Peyer's patch (tissue), 4 donors: ENCODE data around the gene ABCA7. TPM values are rescaled to one million over a fixed set of nuclear protein-coding genes. Genes with fewer than 3 reads are reported as not detected.
A peak's percentile ranks its signal among the peaks of the same experiment; 100 is the strongest.

ENCODE experiments used
- DNase-seq, 3 donors: peaks; one replicate each; pipeline ENCODE4 v3.0.0-alpha.2; 2017 to 2019
- H3K27ac ChIP-seq, 4 donors: fragments of 200-600 bp; sonication (generic); one replicate each; pipeline ENCODE4 v1.5.1; 2016 to 2019
- H3K27me3 ChIP-seq, 2 donors: fragments of 200-600 bp; sonication (generic); one replicate each; pipeline ENCODE4 v1.5.1; 2019
- H3K36me3 ChIP-seq, 3 donors: fragments of 200-600 bp; sonication (generic); one replicate each; pipeline ENCODE4 v1.5.1; 2016 to 2019
- H3K4me1 ChIP-seq, 4 donors: fragments of 200-600 bp; sonication (generic); one replicate each; pipeline ENCODE4 v1.5.1; 2016 to 2019
- H3K4me3 ChIP-seq, 4 donors: fragments of 200-600 bp; sonication (generic); 1 replicate in 3 of 4; 2 replicates in 1 of 4; pipeline ENCODE4 v1.5.1; 2016 to 2019; ENCODE audit warnings: mild to moderate bottlenecking in 1 of 4
- H3K9me3 ChIP-seq, 4 donors: fragments of 200-600 bp; sonication (generic); one replicate each; pipeline ENCODE4 v1.5.1; 2016 to 2019; ENCODE audit warnings: mild to moderate bottlenecking in 1 of 4
- POLR2A ChIP-seq, 2 donors: fragments of 450-650 bp; IDR thresholded peaks; one replicate each; pipeline ENCODE4 v1.5.1; 2017; ENCODE audit warnings: antibody characterized with exemption in 2 of 2, mild to moderate bottlenecking in 2 of 2, moderate library complexity in 2 of 2
- total RNA-seq, 4 donors: library from RNA; depleted of rRNA; stranded (reverse); fragments of >200 nt; gene quantifications; one replicate each; pipeline ENCODE4 v1.1.0, GENCODE V29; 2016
- TF ChIP-seq, protein P1 (sequence below), 6 experiments: fragments of 450-650 bp in 4 of 6; fragments of 200-600 bp in 2 of 6; sonication (generic) in 1 of 6; IDR thresholded peaks; one replicate each; pipeline ENCODE4 v1.5.1; 2017 to 2019; ENCODE audit warnings: antibody characterized with exemption in 6 of 6, mild to moderate bottlenecking in 3 of 6, moderate library complexity in 1 of 6

ABCA7 gene
- total RNA-seq, 4 donors from 2014 or later, result 30.1 to 162 (median 72.1) TPM

DNA sequence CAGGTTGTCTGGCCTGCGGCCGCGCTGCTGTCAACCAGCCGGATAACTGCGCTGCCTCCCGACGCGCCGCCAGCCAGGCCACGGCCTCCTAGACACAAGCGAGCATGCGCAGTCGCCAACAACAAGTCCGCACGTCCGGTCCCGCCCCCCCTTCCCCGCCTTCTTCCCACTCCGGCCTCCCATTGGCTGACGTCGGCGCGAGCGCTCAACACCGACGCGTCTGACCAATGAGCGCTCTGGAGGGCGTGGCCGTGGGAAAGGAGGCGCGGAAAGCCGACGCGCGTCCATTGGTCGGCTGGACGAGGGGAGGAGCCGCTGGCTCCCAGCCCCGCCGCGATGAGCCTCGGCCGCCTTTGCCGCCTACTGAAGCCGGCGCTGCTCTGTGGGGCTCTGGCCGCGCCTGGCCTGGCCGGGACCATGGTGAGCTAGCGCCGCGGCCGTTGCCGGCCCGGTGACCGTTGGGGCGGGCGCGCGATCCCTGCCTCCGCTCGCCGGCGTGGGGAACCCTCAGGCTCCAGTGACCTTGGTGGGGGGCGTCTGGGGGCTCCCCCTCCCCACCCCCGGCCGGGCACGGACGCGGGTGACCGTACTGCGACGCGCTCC is 63.9 kb downstream of the ABCA7 start, which contains the start of gene GPX4:
Gene GPX4, plus strand, starts transcription at position 287 of the 603 bp plus-strand sequence. Its CDS starts 50 bp downstream, at position 337.
- H3K36me3 ChIP-seq, result peaks cover 0 to 36% (median 0%) of the 10 kb centered on the region in 3 donors

DNA sequence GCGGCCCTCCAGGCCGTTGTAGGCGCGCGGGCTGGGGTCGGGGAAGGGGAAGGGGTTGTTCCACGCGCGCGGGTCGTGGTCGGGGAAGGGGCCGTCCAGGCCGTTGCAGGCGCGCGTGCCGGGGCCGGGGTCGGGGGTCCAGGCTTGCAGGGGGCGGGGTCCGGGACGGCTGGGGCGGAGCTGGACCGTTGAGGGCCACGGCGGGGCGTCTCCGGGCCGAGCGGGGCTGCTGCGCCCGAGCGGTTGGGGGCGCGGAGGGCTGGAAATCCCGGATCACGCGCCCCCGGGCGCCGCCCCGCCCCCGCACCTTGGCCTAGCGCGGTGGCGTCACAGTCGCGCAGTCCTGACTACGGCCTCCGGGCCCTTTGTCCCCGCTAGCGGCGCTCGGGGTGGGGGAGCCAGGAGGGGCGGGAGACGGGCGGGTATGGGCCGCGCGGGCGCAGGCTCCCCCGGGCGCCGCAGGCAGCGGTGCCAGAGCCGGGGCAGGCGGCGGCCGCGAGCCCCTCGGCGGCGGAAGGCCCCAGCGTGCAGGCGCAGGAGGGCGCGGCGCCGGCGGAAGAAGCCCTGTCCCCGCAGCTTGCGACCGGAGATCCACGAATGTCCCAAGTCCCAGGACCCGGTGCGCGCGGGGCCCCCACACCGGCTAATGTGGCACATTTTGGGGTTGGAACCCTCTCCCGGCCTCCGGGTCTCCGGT is 64.6 kb downstream of the ABCA7 start:
- Histone ChIP-seq H3K27me3 (no peaks in the 10 kb centered on the region), H3K4me3 (peak overlapping the region; percentile 94 to 97 (median 95)), H3K9me3 (no peaks in the 10 kb centered on the region), H3K4me1 (peaks cover 4 to 64% (median 31%) of the 10 kb centered on the region in 4 donors), H3K27ac (peak overlapping the region; percentile 98 to 100 (median 100)), H3K36me3 (peaks cover 0 to 43% (median 0%) of the 10 kb centered on the region in 3 donors)
- DNase-seq, result peak; percentile 73 to 90 (median 89)
- peak in 1 of 2 donors; percentile 2 for TF ChIP-seq POLR2A (IDR thresholded peaks at IDR 0.05)
- TF ChIP-seq, protein P1, sequence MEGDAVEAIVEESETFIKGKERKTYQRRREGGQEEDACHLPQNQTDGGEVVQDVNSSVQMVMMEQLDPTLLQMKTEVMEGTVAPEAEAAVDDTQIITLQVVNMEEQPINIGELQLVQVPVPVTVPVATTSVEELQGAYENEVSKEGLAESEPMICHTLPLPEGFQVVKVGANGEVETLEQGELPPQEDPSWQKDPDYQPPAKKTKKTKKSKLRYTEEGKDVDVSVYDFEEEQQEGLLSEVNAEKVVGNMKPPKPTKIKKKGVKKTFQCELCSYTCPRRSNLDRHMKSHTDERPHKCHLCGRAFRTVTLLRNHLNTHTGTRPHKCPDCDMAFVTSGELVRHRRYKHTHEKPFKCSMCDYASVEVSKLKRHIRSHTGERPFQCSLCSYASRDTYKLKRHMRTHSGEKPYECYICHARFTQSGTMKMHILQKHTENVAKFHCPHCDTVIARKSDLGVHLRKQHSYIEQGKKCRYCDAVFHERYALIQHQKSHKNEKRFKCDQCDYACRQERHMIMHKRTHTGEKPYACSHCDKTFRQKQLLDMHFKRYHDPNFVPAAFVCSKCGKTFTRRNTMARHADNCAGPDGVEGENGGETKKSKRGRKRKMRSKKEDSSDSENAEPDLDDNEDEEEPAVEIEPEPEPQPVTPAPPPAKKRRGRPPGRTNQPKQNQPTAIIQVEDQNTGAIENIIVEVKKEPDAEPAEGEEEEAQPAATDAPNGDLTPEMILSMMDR (IDR thresholded peaks at IDR 0.05), result no peak

More for the DNA sequence above, 63.9 kb downstream of the ABCA7 start, which contains the start of gene GPX4:
- DNase-seq, result peak; percentile 99 to 100 (median 100)
- H3K4me3 ChIP-seq, result peak within 1 kb of the TSS; percentile 94 to 97 (median 95)
- no peaks in the 10 kb centered on the region for H3K27me3 ChIP-seq
- TF ChIP-seq POLR2A (IDR thresholded peaks at IDR 0.05), result peak; percentile 98 to 99
- TF ChIP-seq, protein P1 (IDR thresholded peaks at IDR 0.05), result peak in 1 of 6 experiments; percentile 16
- peaks cover 4 to 71% (median 31%) of the 10 kb centered on the region in 4 donors for H3K4me1 ChIP-seq
- peak within 1 kb of the TSS; percentile 98 to 100 (median 100) for H3K27ac ChIP-seq
- no peaks in the 10 kb centered on the region for H3K9me3 ChIP-seq

- Histone ChIP-seq H3K27ac (peak overlapping the region; percentile 98 to 100 (median 100)), H3K4me1 (peaks cover 4 to 63% (median 31%) of the 10 kb centered on the region in 4 donors), H3K36me3 (peaks cover 0 to 50% (median 0%) of the 10 kb centered on the region in 3 donors), H3K9me3 (no peaks in the 10 kb centered on the region), H3K27me3 (no peaks in the 10 kb centered on the region), H3K4me3 (peak overlapping the region; percentile 94 to 97 (median 95))
- TF ChIP-seq, protein P1 (IDR thresholded peaks at IDR 0.05), result no peak
- no peak for TF ChIP-seq POLR2A (IDR thresholded peaks at IDR 0.05)
- DNase-seq, result no peak
These were observed 65.3 kb downstream of the ABCA7 start for GRCh38 chr19:1105008-1105872.

GRCh38 chr19:1105873-1106840 is 66.2 kb downstream of the ABCA7 start:
- no peak for DNase-seq
- peak overlapping the region in 2 of 4 donors; percentile 14 to 98 for H3K27ac ChIP-seq
- H3K4me3 ChIP-seq, result peak overlapping the region in 1 of 4 donors; percentile 94
- no peaks in the 10 kb centered on the region for H3K9me3 ChIP-seq
- H3K4me1 ChIP-seq, result peaks cover 4 to 54% (median 27%) of the 10 kb centered on the region in 4 donors
- TF ChIP-seq, protein P1 (IDR thresholded peaks at IDR 0.05), result no peak
- no peak for TF ChIP-seq POLR2A (IDR thresholded peaks at IDR 0.05)
- H3K36me3 ChIP-seq, result peaks cover 0 to 60% (median 0%) of the 10 kb centered on the region in 3 donors
- no peaks in the 10 kb centered on the region for H3K27me3 ChIP-seq
